ENCODE data around the gene OR1M1. TPM values are rescaled to one million over a fixed set of nuclear protein-coding genes. Genes with fewer than 3 reads are reported as not detected.

OR1M1 gene
- total and polyA plus RNA-seq, 4 donors: 0.02 to 0.04 TPM; not detected in 2

- Histone ChIP-seq H3K36me3 (ENCODE audit: control insufficient read depth in 4 of 4, insufficient read depth in 4 of 4, low read length in 4 of 4) (no peaks in the 10 kb centered on the region), H3K9me3 (ENCODE audit: control insufficient read depth in 4 of 4, insufficient read depth in 3 of 4, low read length in 3 of 4) (no peaks in the 10 kb centered on the region)
- no peak for DNase-seq
Observed at GRCh38 chr19:9115307-9115813, 28.5 kb downstream of the OR1M1 start, which contains the start of gene OR7G1. Gene OR7G1 (minus strand): TSS chr19:9115763. CDS start chr19:9115763, 0 bp downstream.

GRCh38 chr19:9116547-9116946, 29.7 kb downstream of the OR1M1 start:
- Histone ChIP-seq H3K27ac (ENCODE audit: low read depth in 1 of 2, low read length in 1 of 2) (no peak overlapping the region), H3K9me3 (ENCODE audit: control insufficient read depth in 4 of 4, insufficient read depth in 3 of 4, low read length in 3 of 4) (no peaks in the 10 kb centered on the region), H3K4me1 (ENCODE audit: control insufficient read depth in 5 of 5, insufficient read depth in 5 of 5, low read length in 5 of 5) (no peaks in the 10 kb centered on the region), H3K4me3 (no peak overlapping the region), H3K9ac (ENCODE audit: insufficient read depth in 1 of 2, low read length in 2 of 2) (no peak overlapping the region), H3K36me3 (ENCODE audit: control insufficient read depth in 4 of 4, insufficient read depth in 4 of 4, low read length in 4 of 4) (no peaks in the 10 kb centered on the region), H3K27me3 (ENCODE audit: control insufficient read depth in 3 of 3, insufficient read depth in 3 of 3, low read length in 2 of 3) (no peaks in the 10 kb centered on the region)
- no peak for TF ChIP-seq CTCF (IDR thresholded peaks at IDR 0.05; ENCODE audit: control extremely low read depth, extremely low read depth)
- ATAC-seq (ENCODE audit: insufficient read depth, low FRiP score): no peak
- no peak for DNase-seq
- 49 to 68% methylated on average over 5 of the region's 5 CpGs for WGBS, 2 donors

More at GRCh38 chr19:9115307-9115813, 28.5 kb downstream of the OR1M1 start, which contains the start of gene OR7G1:
- no peak within 1 kb of the TSS for H3K4me3 ChIP-seq
- no peak for ATAC-seq (ENCODE audit: insufficient read depth, low FRiP score)
- no peak for TF ChIP-seq CTCF (IDR thresholded peaks at IDR 0.05; ENCODE audit: control extremely low read depth, extremely low read depth)
- no peak within 1 kb of the TSS for H3K9ac ChIP-seq (ENCODE audit: insufficient read depth in 1 of 2, low read length in 2 of 2)
- no peak within 1 kb of the TSS for H3K27ac ChIP-seq (ENCODE audit: low read depth in 1 of 2, low read length in 1 of 2)
- no peaks in the 10 kb centered on the region for H3K4me1 ChIP-seq (ENCODE audit: control insufficient read depth in 5 of 5, insufficient read depth in 5 of 5, low read length in 5 of 5)
- 81 to 98% methylated on average over 2 of the region's 2 CpGs for WGBS, 2 donors
- no peaks in the 10 kb centered on the region for H3K27me3 ChIP-seq (ENCODE audit: control insufficient read depth in 3 of 3, insufficient read depth in 3 of 3, low read length in 2 of 3)

GRCh38 chr19:9126900-9127405, 40.1 kb downstream of the OR1M1 start, which contains the start of gene OR7G3:
Gene OR7G3 (minus strand): TSS chr19:9126950. CDS start chr19:9126950, 0 bp downstream.
- H3K9ac ChIP-seq (ENCODE audit: insufficient read depth in 1 of 2, low read length in 2 of 2): no peak within 1 kb of the TSS
- no peak within 1 kb of the TSS for H3K27ac ChIP-seq (ENCODE audit: low read depth in 1 of 2, low read length in 1 of 2)
- WGBS, 2 donors: 81 to 94% methylated on average over 1 of the region's 1 CpG
- TF ChIP-seq CTCF (IDR thresholded peaks at IDR 0.05; ENCODE audit: control extremely low read depth, extremely low read depth): no peak
- H3K4me3 ChIP-seq: no peak within 1 kb of the TSS
- no peak for ATAC-seq (ENCODE audit: insufficient read depth, low FRiP score)
- H3K36me3 ChIP-seq (ENCODE audit: control insufficient read depth in 4 of 4, insufficient read depth in 4 of 4, low read length in 4 of 4): no peaks in the 10 kb centered on the region
- H3K27me3 ChIP-seq (ENCODE audit: control insufficient read depth in 3 of 3, insufficient read depth in 3 of 3, low read length in 2 of 3): no peaks in the 10 kb centered on the region
- no peaks in the 10 kb centered on the region for H3K4me1 ChIP-seq (ENCODE audit: control insufficient read depth in 5 of 5, insufficient read depth in 5 of 5, low read length in 5 of 5)
- DNase-seq: no peak
- no peaks in the 10 kb centered on the region for H3K9me3 ChIP-seq (ENCODE audit: control insufficient read depth in 4 of 4, insufficient read depth in 3 of 4, low read length in 3 of 4)
